A549 (cell line): ENCODE data around the gene CBFA2T2.

Source experiments
- CHD2 ChIP-seq: fragments of 150-350 bp; IDR thresholded peaks from 2 replicates; pipeline ENCODE4 v1.6.1; 2014; ENCODE audit warnings: low read length; ENCODE audit not compliant: partially characterized antibody
- CHD4 ChIP-seq: fragments of 200-600 bp; sonication (generic); IDR thresholded peaks from 2 replicates; pipeline ENCODE4 v1.6.1; 2016; ENCODE audit warnings: antibody characterized with exemption, mild to moderate bottlenecking, borderline replicate concordance
- CTCF ChIP-seq: fragments of >200 bp; sonication (Bioruptor Twin); formaldehyde crosslinking; IDR thresholded peaks from 3 replicates; pipeline ENCODE4 v1.5.1; 2016
- JUN ChIP-seq, 2 experiments: fragments of >200 bp; sonication (Bioruptor Twin); formaldehyde crosslinking; IDR thresholded peaks; 2 replicates in 1 of 2; 3 replicates in 1 of 2; pipeline ENCODE4 v1.6.1; 2016 to 2017
- MAX ChIP-seq: IDR thresholded peaks from 2 replicates; pipeline ENCODE4 v1.6.1; 2012
- POLR2A ChIP-seq: IDR thresholded peaks from 2 replicates; pipeline ENCODE4 v1.6.1; 2012; ENCODE audit warnings: mild to moderate bottlenecking, low read length
- SMC3 ChIP-seq: fragments of >200 bp; sonication (Bioruptor Twin); formaldehyde crosslinking; IDR thresholded peaks from 3 replicates; pipeline ENCODE4 v1.6.1; 2018; ENCODE audit warnings: inconsistent platforms

GRCh38 chr20:33654680-33655161 is 164.8 kb downstream of the CBFA2T2 start:
- TF ChIP-seq CTCF = no peak
- no peak for TF ChIP-seq JUN (IDR thresholded peaks at IDR 0.05)
- no peak for TF ChIP-seq POLR2A
- no peak for TF ChIP-seq CHD4
- no peak for TF ChIP-seq CHD2
- no peak for TF ChIP-seq SMC3
- no peak for TF ChIP-seq MAX
